GM12801 (cell line): ENCODE results near the gene NAT10.

Source experiments
- TF ChIP-seq, protein P1 (sequence below): IDR thresholded peaks from one replicate; pipeline ENCODE4 v1.5.1; 2011; ENCODE audit warnings: control low read depth; ENCODE audit not compliant: insufficient read length; ENCODE audit errors: extremely low read depth

NAT10 gene

DNA sequence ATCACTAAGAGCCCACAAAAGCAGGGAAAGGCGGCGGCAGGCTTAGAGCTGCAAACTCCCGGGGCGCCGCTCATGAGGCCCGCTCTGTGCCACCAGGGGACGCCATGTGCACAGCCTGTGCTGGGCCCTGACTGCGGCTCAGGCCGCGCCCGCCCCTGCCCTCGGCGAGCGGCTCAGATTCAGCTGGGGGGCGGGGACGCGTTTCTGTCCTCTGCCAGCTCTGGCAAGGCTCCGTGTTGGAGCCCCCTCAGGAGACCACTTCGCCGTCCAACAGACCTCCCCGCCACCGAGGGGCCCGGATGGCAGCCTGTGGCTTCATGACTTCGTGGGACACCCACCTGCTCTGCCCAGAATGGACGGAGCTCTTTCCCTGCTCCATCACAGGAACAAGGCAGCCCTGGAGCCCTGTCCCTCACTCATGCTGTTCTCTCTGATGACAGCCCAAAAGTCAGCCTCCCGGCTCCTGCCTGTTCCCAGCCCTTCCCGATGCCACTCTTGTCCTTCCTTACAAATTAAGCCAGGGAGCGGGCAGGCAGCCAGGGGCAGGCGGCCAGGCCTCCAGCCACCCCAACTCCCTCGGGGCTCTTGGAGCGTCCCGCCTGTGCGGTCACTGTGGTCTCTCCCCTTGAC lies 69.1 kb downstream of the NAT10 start:
- TF ChIP-seq, protein P1, sequence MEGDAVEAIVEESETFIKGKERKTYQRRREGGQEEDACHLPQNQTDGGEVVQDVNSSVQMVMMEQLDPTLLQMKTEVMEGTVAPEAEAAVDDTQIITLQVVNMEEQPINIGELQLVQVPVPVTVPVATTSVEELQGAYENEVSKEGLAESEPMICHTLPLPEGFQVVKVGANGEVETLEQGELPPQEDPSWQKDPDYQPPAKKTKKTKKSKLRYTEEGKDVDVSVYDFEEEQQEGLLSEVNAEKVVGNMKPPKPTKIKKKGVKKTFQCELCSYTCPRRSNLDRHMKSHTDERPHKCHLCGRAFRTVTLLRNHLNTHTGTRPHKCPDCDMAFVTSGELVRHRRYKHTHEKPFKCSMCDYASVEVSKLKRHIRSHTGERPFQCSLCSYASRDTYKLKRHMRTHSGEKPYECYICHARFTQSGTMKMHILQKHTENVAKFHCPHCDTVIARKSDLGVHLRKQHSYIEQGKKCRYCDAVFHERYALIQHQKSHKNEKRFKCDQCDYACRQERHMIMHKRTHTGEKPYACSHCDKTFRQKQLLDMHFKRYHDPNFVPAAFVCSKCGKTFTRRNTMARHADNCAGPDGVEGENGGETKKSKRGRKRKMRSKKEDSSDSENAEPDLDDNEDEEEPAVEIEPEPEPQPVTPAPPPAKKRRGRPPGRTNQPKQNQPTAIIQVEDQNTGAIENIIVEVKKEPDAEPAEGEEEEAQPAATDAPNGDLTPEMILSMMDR, result no peak

DNA sequence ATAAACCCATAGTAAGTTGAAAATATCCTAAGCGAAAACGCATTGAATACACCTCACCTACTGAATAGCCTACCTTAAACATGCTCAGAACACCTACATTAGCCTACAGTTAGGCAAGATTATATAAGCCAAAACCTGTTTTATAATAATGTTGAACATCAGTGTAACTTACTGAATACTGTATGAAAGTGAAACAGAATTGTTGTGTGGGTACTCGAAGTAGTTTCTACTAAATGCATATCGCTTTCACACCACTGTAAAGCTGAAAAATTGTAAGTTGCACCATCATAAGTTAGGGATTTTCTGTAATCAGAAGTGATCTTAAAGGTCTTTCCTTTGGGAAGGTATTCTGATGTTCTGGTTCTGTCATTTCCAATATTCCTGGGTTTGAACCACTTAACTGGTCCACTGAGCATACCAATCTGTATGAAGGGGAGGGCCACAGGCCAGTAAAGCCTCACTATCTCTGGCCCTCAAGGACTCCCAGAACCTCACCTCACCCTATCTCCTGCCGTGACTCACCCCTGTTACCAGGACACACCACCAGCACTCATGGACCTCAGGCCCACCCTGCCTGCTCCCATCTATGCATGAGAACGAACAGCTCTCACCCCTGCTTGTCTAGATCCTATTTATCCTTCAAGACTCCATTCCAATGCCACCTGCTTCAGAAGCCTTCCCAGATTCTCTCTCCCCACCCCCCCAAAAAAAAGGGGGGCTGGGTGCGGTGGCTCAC lies 70.0 kb downstream of the NAT10 start:
- TF ChIP-seq, protein P1, result no peak

DNA sequence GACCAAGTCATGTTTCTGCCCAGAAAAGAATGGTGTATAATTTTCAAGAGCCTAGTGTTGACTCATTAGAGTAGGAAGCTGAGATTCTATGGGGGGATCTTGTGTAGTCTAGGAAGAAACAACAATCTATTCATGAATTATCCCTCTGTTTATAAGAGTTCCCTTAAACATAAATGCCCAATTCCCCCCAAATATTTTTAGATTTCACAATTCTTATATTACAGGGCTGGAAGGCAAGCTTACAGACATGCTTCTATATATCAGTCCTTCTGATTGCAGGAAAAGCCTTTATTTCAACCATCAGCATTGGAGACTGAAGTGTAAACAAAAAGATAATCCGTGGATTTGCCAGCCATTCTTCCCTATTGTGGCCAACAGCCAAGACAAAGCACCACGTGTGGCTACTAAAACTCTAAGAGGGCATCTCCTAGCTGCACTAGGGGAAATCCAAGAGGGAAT lies 71.4 kb downstream of the NAT10 start:
- TF ChIP-seq, protein P1, result no peak

DNA sequence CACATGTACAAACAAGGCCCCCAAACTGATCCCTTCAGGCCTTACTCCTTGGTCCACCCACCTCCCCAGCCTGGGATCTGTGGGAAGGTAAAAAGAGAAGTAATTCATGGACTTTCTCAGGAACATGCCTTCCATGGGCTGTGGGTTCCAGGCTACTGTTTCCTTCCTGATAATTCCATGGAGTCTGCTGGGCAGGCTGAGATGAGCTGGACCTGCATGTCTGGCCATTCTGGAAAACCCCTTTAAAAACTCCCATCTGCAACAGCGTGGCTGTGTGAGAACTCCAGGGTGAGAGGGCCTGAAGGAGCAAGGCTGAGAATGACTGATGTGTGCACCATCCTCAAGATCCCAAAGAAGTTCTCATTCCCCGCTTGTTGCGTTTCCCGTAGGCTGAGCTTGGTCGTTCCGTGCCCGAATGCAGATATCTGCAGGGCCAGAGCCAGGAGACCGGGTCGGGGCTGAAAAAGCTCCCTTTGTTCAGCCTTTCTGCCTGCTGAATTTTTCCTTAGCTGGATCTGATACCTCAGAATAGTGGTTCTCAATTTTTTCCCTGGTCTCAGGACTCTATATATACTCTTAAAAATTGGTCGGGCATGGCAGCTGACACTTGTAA lies 72.9 kb downstream of the NAT10 start:
- TF ChIP-seq, protein P1, result no peak

DNA sequence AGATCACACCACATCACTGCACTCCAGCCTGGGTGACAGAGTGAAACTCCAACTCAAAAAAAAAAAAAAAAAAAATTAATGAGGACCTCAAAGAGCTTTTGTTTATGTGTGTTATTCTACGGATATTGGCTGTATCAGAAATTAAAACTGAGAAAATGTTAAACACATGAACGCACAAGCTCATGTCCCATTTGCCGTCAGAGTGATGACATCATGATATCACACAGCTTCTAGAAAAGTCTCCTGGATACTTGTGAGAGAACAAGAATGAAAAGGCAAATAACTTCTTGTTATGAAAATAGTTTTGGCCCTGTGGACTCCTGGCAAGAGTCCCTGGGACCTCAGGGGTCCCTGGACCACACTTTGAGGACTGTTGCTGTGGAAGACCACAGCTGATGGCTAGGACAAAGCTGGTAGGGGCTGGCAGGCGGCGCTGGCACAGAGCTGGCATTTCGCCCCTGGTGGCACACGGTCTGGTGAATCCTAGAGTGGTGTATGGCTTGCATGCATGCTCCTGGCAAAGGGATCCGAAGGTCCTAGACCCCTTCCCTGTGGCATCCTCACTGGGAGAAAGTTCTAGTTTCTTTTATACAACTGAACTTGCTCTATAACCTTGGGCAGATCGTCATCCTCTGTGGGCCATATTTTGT lies 73.7 kb downstream of the NAT10 start:
- TF ChIP-seq, protein P1, result no peak

DNA sequence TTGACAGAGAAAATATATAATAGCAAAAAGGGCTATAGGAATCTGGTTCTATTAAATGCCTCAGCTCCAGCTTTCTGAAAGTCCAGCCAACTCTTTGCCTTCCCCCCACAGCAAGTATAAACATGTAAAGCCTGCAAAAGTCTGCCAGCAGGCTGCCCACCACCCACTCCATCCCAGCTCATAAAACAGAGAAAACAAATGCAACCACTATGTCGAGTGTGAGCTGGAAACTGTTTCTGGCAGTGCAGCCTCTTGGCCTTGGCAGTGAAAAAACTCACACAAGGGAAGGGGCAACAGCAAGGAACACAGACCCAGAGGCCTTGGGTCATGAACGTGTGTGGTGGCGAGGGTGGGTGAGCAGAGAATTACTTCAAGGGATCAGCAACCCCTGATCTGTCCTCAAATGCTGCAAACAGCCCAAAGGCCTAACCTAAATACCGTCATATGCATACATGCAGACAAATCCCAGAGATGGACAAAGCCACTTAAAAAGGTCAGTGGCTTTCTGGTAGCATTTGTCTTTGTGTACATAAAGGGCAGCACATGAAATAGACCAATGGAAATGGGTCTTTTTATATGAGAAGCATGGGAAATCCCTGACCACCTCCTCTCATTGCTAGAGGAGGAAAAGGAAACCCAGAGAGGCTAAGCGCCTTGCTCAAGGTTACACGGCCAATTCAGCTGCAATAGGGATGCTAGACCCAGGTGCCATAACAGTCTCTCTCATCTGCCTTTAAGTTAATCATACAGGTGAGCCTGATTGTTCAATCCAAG lies 74.8 kb downstream of the NAT10 start:
- TF ChIP-seq, protein P1, result no peak
